Muscle of arm (tissue), 14 donors: ENCODE results near the gene PDS5B. TPM values are rescaled to one million over a fixed set of nuclear protein-coding genes. Genes with fewer than 3 reads are reported as not detected.
"Not testable (repeated sequence)": the region's sequence is repeated elsewhere in the genome, so short reads cannot be mapped to it uniquely, and the experiment has no call there.

ENCODE experiments used
- DNase-seq: peaks from one replicate; pipeline ENCODE4 v3.0.0-alpha.2; 2013
- long read RNA-seq, 11 donors: transcript quantifications; one replicate each; lab custom pipeline, GENCODE V29; 2026
- polyA plus RNA-seq, 12 donors: library from polyadenylated mRNA; unstranded; fragments of 120-200 nt; gene quantifications; one replicate each; pipeline ENCODE4 v1.2.1, GENCODE V29; 2013; ENCODE audit not compliant: insufficient read length in 12 of 12

The PDS5B gene, protein sequence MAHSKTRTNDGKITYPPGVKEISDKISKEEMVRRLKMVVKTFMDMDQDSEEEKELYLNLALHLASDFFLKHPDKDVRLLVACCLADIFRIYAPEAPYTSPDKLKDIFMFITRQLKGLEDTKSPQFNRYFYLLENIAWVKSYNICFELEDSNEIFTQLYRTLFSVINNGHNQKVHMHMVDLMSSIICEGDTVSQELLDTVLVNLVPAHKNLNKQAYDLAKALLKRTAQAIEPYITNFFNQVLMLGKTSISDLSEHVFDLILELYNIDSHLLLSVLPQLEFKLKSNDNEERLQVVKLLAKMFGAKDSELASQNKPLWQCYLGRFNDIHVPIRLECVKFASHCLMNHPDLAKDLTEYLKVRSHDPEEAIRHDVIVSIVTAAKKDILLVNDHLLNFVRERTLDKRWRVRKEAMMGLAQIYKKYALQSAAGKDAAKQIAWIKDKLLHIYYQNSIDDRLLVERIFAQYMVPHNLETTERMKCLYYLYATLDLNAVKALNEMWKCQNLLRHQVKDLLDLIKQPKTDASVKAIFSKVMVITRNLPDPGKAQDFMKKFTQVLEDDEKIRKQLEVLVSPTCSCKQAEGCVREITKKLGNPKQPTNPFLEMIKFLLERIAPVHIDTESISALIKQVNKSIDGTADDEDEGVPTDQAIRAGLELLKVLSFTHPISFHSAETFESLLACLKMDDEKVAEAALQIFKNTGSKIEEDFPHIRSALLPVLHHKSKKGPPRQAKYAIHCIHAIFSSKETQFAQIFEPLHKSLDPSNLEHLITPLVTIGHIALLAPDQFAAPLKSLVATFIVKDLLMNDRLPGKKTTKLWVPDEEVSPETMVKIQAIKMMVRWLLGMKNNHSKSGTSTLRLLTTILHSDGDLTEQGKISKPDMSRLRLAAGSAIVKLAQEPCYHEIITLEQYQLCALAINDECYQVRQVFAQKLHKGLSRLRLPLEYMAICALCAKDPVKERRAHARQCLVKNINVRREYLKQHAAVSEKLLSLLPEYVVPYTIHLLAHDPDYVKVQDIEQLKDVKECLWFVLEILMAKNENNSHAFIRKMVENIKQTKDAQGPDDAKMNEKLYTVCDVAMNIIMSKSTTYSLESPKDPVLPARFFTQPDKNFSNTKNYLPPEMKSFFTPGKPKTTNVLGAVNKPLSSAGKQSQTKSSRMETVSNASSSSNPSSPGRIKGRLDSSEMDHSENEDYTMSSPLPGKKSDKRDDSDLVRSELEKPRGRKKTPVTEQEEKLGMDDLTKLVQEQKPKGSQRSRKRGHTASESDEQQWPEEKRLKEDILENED (N-terminal part only)
- polyA plus RNA-seq, result 10 to 100 TPM in 11 of 12 donors, not detected in 1; 32.8 to 96.6 (median 43.0) TPM
- long read RNA-seq, donor 1, full-length matches to known transcripts, result 3 of 80 reads
- long read RNA-seq, donor 1, partial matches to known transcripts, result 77 of 80 reads
- long read RNA-seq, donor 1, other reads (novel, unspliced or antisense), result 0 of 80 reads
- long read RNA-seq, donor 2, partial matches to known transcripts, result 8 of 11 reads
- long read RNA-seq, donor 2, other reads (novel, unspliced or antisense), result 0 of 11 reads
- long read RNA-seq, donor 3, partial matches to known transcripts, result 29 of 29 reads
- long read RNA-seq, donor 3, other reads (novel, unspliced or antisense), result 0 of 29 reads
- long read RNA-seq, donor 4, result 0 reads
- long read RNA-seq, donor 5, partial matches to known transcripts, result 12 of 14 reads
- long read RNA-seq, donor 5, other reads (novel, unspliced or antisense), result 0 of 14 reads
- long read RNA-seq, donor 6, partial matches to known transcripts, result 14 of 15 reads
- long read RNA-seq, donor 6, other reads (novel, unspliced or antisense), result 0 of 15 reads
- long read RNA-seq, donor 7, result 0 reads
- long read RNA-seq, donor 8, full-length matches to known transcripts, result 5 of 78 reads
- long read RNA-seq, donor 8, partial matches to known transcripts, result 73 of 78 reads
- long read RNA-seq, donor 8, other reads (novel, unspliced or antisense), result 0 of 78 reads
- long read RNA-seq, donor 9, partial matches to known transcripts, result 42 of 42 reads
- long read RNA-seq, donor 9, other reads (novel, unspliced or antisense), result 0 of 42 reads
- long read RNA-seq, donor 10, full-length matches to known transcripts, result 3 of 10 reads
- long read RNA-seq, donor 10, partial matches to known transcripts, result 7 of 10 reads
- long read RNA-seq, donor 10, other reads (novel, unspliced or antisense), result 0 of 10 reads
- long read RNA-seq, donor 11, partial matches to known transcripts, result 0 of 1 reads
- long read RNA-seq, donor 11, other reads (novel, unspliced or antisense), result 0 of 1 reads

- peak; percentile 93 for DNase-seq
Measured at GRCh38 chr13:32586080-32586900, at the start of gene PDS5B. Gene PDS5B, plus strand, starts transcription at chr13:32586452. Its CDS starts 62,321 bp downstream, at chr13:32648773.

GRCh38 chr13:32537580-32538142 lies 48.6 kb upstream of the PDS5B start:
- no peak for DNase-seq

- no peak for DNase-seq
Measured at GRCh38 chr13:32538143-32538620, 48.1 kb upstream of the PDS5B start.

- DNase-seq, result peak; percentile 99
Measured at GRCh38 chr13:32538621-32539246, 47.5 kb upstream of the PDS5B start, which contains the start of gene N4BP2L2. Gene N4BP2L2, minus strand, starts transcription at chr13:32538795. Its CDS starts 1,768 bp downstream, at chr13:32537027.

GRCh38 chr13:32542221-32542620 lies 44.0 kb upstream of the PDS5B start:
- no peak for DNase-seq

GRCh38 chr13:32545083-32545482 lies 41.2 kb upstream of the PDS5B start:
- no peak for DNase-seq

GRCh38 chr13:32548837-32549236 lies 37.4 kb upstream of the PDS5B start:
- no peak for DNase-seq

DNA sequence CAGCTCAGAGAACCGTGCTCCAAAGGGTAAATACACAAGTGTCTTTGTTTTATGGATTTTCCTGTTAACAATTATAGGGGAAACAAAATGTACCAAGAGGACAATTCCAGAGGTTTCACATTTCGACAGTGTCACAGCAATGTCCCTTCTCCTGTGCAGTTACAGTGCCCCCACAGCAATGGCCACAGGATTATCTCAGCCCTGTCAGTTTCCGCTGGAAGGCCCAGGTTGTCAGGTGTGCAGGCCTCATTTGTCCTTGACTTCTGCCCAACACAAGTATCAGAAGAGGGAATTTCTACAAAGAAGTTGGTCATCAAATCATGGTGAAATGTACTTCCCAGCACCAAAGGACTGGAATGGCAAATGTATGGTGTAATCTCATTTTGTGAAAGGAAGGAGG lies 36.5 kb upstream of the PDS5B start:
- DNase-seq, result no peak

- no peak for DNase-seq
Measured at GRCh38 chr13:32553720-32554119, 32.5 kb upstream of the PDS5B start.

DNA sequence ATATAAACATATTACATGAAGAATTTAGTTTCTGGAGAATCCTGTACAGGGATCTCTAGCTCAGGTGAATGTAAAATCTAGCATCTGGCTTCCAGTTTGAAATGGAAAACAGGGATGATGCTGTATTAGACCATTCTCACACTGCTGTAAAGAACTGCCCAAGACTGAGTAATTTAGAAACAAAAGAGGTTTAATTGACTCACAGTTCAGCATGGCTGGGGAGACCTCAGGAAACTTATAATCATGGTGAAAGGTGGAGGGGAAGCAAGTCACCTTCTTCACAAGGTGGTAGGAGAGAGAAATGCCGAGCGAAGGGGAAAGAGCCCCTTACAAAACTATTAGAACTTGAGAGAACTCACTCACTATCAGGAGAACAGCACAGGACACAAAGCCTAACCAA lies 30.6 kb upstream of the PDS5B start:
- DNase-seq, result no peak

DNA sequence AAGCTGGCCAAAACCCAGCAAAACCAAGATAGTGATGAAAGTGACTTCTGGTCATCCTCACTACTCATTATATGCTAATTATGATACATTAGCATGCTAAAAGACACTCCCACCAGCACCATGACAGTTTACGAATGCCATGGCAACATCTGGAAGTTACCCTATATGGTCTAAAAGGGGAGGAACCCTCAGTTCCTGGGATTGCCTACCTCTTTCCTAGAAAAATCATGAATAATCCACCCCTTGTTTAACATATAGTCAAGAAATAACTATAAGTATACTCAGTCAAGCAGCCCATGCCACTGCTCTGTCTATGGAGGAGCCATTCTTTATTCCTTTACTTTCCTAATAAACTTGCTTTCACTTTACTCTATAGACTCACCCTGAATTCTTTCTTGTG lies 25.4 kb upstream of the PDS5B start:
- not testable (repeated sequence) for DNase-seq

- not testable (repeated sequence) for DNase-seq
Measured at GRCh38 chr13:32575687-32576086, 10.6 kb upstream of the PDS5B start.

DNA sequence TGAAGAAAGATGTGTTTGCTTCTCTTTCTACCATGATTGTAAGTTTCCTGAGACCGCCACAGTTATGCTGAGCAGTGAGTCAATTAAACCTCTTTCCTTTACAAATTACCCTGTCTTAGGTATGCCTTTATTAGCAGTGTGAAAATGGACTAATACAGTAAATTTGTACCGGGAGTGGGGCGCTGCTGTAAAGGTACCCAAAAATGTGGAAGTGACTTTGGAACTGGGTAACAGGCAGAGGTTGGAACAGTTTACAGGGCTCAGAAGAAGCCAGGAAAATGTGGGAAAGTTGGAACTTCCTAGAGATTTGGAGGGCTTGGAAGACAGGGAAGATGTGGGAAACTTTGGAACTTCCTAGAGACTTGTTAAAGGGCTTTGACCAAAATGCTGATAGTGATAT lies 9.2 kb upstream of the PDS5B start:
- DNase-seq, result no peak

- peak; percentile 22 for DNase-seq
Measured at GRCh38 chr13:32581177-32581786, 5.0 kb upstream of the PDS5B start.

DNA sequence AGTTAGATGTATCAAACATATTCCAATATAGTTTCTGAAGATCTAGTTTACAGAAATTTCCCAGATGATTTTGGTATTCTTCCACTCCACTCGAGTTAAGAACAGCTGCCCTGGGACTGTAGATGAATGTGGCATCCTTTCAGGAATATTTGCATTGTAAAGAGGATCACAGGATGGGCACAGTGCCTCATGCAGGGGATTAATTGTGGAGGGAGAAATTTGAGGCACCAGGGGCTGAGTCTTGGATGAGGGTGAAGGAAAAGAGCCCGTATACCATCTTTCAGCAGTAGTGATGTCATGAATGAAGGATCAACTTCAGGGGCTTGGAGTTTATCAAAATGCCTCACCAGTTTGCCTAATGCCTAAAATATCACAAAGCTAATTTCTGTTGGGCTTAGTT lies 4.0 kb upstream of the PDS5B start:
- no peak for DNase-seq

DNA sequence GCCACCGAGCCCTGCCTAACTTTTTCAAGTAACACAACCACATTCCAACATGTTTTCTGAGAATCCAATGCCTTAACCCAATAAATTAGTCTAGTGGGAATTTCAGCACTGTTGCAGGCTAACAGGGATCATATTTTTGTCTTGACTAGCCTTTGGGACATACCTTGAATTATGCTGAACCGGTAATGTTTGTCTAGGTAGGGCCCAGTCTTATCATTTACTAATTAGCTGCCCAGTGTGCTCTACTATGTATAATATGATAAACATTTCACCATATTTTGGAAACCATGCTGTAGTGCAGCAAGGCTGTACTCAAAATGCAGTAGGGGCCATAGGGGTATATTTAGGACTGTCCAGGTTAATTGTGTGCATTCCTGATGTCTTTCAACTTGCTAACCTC lies 3.3 kb upstream of the PDS5B start:
- no peak for DNase-seq

DNA sequence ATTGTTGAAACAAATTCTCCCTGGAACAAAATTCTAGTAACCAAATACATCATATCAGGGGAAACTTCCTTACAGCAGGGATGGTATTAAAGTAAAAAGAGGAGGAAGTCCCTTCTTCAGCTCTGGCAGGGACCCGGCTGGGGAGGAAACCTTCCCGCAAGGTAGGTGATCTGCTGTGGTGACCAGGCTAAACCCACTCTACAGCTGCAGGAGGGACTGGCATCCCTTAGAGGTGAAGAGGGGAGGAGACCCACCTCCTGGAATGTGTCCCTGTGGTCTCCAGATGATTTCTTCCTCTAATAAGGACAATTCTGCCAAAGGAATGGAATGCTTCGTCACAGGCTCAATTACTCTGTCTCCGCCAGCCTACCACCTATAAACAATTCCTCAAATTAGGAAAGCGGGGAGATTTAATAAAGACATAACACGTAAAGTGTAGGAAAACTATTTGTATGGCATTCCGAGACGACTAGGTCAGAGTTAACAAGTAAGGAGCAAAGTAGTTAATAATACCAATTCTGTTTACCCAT lies 637 bp upstream of the PDS5B start:
- DNase-seq, result no peak
